GM12891 (cell line): ENCODE data around the gene CASKIN1.

Source experiments
- DNase-seq: peaks from one replicate; pipeline ENCODE4 v3.0.0; 2011; ENCODE audit warnings: low spot score; ENCODE audit not compliant: insufficient read length
- FAIRE-seq: peaks from 2 replicates; lab custom pipeline; 2011; peaks lifted over from hg19 to GRCh38; lab: Jason Lieb, UNC
- PAX5 ChIP-seq: IDR thresholded peaks from 2 replicates; pipeline ENCODE4 v1.6.1; 2011; ENCODE audit warnings: low read length, moderate library complexity, mild to moderate bottlenecking; ENCODE audit not compliant: insufficient read depth, severe bottlenecking
- POLR2A ChIP-seq: IDR thresholded peaks from 2 replicates; pipeline ENCODE4 v1.6.1; 2011; ENCODE audit warnings: low read depth, low read length, control low read depth
- POLR2AphosphoS5 ChIP-seq: IDR thresholded peaks from 2 replicates; pipeline ENCODE4 v1.6.1; 2011; ENCODE audit warnings: low read depth, low read length, control low read depth
- POU2F2 ChIP-seq: IDR thresholded peaks from 2 replicates; pipeline ENCODE4 v1.6.1; 2011; ENCODE audit warnings: low read depth, mild to moderate bottlenecking, control low read depth, low read length, moderate library complexity
- SPI1 ChIP-seq: IDR thresholded peaks from 2 replicates; pipeline ENCODE4 v1.6.1; 2011; ENCODE audit warnings: low read depth, low read length, control low read depth
- TAF1 ChIP-seq: IDR thresholded peaks from 2 replicates; pipeline ENCODE4 v1.6.1; 2011; ENCODE audit warnings: low read depth, low read length, control low read depth

CASKIN1 gene

GRCh38 chr16:2191446-2191706, 5.0 kb downstream of the CASKIN1 start:
- DNase-seq = no peak
- TF ChIP-seq TAF1 (no peak), POLR2AphosphoS5 (no peak), POLR2A (no peak), PAX5 (no peak), SPI1 (no peak), POU2F2 (no peak)
- no peak for FAIRE-seq

GRCh38 chr16:2190659-2191445, 5.6 kb downstream of the CASKIN1 start:
- DNase-seq (no peak), FAIRE-seq (no peak)
- TF ChIP-seq POLR2A (no peak), TAF1 (no peak), POLR2AphosphoS5 (no peak)

DNA sequence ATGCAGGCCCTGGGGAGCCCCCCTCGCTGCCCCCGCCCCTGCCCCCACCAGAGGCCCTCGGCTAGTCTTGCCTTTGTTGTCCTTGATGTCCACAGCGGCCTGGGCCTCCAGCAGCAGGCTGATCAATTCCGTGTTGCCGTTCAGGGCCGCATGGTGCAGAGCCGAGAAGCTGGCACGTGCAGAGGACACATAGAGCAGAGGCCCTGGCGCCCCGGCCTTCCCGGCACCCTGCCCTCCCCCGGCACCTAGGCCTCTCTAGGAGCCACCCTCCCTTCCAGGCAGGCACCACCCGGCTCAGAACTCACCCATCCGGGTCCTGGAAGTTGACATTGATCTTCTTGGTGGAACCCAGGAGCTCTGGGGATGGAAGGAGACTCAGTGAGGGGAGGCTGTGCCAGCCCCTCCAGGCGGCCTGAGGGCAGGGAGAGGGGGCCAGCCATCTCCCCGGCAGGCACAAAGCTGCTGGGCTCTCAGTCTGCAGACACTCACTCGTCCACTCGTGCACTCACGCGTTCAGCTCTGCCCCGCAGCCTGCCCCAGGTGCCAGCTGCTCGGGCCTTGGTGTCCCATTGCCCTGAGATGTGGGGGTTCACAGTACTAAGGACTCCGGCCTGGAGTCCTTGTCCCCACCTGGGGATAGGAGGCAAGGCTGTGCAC, 6.3 kb downstream of the CASKIN1 start:
- DNase-seq (no peak), FAIRE-seq (no peak)
- TF ChIP-seq POU2F2 (no peak), POLR2AphosphoS5 (no peak), SPI1 (no peak), PAX5 (no peak), TAF1 (no peak), POLR2A (no peak)

GRCh38 chr16:2189252-2189893, 7.0 kb downstream of the CASKIN1 start:
- TF ChIP-seq PAX5 = no peak
- FAIRE-seq (no peak), DNase-seq (no peak)

- TF ChIP-seq POU2F2 = no peak
- no peak for TF ChIP-seq SPI1
- no peak for TF ChIP-seq POLR2AphosphoS5
- no peak for TF ChIP-seq POLR2A
- no peak for TF ChIP-seq TAF1
- no peak for TF ChIP-seq PAX5
- DNase-seq (no peak), FAIRE-seq (no peak)
Measured at GRCh38 chr16:2188395-2188794, 8.0 kb downstream of the CASKIN1 start.

- no peak for DNase-seq
- FAIRE-seq = no peak
- no peak for TF ChIP-seq TAF1
- no peak for TF ChIP-seq POU2F2
- no peak for TF ChIP-seq POLR2A
- no peak for TF ChIP-seq PAX5
- TF ChIP-seq POLR2AphosphoS5 = no peak
- TF ChIP-seq SPI1 = no peak
Measured at GRCh38 chr16:2187212-2187611, 9.2 kb downstream of the CASKIN1 start.

DNA sequence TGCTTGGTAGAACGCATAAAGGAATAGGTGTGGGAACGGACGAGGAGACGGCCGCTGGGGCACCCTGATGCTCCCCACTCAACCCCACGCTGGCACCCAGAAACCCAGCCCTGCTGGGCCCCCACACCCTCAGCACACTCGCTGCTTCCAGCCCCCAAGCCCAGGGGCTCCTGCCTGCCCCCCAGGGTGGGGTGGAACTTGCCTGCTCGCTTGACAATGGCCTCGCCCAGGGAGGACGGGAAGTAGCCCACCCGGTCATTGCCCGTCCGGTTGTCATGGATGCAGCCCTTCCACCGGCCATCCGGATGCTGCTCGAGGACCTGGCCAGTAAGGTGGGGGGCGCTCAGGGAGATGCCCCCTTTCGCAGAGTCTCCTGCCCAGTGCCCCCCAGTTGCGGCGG, 9.9 kb downstream of the CASKIN1 start:
- FAIRE-seq (no peak), DNase-seq (no peak)
- TF ChIP-seq PAX5 = no peak
- TF ChIP-seq POLR2A = no peak
- no peak for TF ChIP-seq POLR2AphosphoS5
- TF ChIP-seq POU2F2 = no peak
- TF ChIP-seq TAF1 = no peak
- TF ChIP-seq SPI1 = no peak

DNA sequence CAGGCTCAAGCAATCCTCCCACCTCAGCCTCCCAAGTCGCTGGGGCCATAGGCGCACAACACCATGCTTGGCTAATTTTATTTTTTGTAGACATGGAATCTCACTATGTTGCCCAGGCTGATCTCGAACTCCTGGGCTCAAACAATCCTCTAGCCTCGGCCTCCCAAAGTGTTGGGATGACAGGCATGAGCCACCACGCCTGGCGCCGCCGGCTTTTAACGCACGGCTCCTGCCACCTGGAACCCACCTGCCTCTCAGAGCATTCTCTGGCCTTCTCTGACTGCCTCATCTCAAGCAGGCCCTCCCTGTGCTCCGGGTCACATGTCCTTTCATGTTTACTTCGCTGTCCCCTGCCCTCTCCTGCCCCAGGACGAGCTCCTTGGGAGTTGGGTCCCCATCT, 10.3 kb downstream of the CASKIN1 start:
- FAIRE-seq (no peak), DNase-seq (no peak)
- no peak for TF ChIP-seq PAX5
- TF ChIP-seq POU2F2 = no peak
- no peak for TF ChIP-seq POLR2A
- TF ChIP-seq SPI1 = no peak
- TF ChIP-seq POLR2AphosphoS5 = no peak
- no peak for TF ChIP-seq TAF1

GRCh38 chr16:2184962-2185361, 11.4 kb downstream of the CASKIN1 start:
- no peak for FAIRE-seq
- no peak for DNase-seq
- TF ChIP-seq SPI1 = no peak
- TF ChIP-seq POLR2A = no peak
- no peak for TF ChIP-seq POLR2AphosphoS5
- TF ChIP-seq TAF1 = no peak
- TF ChIP-seq PAX5 = no peak
- no peak for TF ChIP-seq POU2F2

- no peak for DNase-seq
- TF ChIP-seq POU2F2 = no peak
- FAIRE-seq = no peak
Measured at GRCh38 chr16:2184346-2184745, 12.1 kb downstream of the CASKIN1 start.
